NCI-H524 (cell line): ENCODE measurements around the gene NOL4L.

Experiments
- DNase-seq, 2 experiments: peaks; one replicate each; lab custom pipeline; 2025; lab: John Stamatoyannopoulos, UW

NOL4L gene

DNA sequence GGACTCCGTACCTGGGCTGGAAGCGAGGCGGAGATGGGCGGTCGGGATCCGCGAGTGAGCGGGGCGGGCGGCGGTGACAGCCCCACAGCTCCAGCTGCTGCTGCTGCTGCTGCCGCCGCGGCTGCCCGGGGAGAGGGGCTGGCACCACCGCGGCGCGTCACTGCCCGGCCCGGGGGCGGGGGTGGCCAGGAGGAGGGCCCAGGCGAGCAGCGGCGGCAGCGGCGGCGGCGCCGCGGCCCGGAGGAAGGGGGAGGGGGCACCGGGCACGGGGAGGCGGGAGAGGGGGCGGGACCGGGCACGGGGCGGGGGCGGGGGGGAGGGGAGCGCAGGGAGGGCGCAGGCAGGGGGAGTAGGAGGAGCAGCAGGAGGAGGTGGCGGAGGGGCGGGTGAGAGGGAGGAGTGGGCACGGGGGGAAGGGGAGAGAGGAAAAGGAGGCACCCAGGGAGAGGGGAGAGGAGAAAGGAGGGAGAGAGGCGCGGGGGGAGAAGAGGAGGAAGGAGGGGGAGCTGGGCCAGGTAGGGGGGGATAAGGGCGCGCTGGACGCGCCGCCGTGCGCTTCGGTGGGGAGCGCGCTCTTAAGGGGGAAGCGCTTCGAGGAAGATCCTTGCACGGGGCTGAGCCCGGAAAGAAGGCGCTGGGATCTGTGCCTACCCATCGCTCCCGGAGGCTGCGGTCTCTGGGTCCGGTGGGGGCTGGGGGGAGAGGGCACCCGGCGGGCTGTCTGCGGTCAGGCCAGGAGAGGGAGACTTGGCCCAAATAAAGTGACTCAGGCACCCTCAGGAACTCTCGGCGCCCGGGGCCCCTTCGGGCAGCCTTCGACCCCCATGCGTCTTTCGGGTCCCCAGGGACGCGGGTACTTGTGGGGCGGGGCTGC, 101.5 kb downstream of the NOL4L start:
- peak; percentile 74 to 76 for DNase-seq

DNA sequence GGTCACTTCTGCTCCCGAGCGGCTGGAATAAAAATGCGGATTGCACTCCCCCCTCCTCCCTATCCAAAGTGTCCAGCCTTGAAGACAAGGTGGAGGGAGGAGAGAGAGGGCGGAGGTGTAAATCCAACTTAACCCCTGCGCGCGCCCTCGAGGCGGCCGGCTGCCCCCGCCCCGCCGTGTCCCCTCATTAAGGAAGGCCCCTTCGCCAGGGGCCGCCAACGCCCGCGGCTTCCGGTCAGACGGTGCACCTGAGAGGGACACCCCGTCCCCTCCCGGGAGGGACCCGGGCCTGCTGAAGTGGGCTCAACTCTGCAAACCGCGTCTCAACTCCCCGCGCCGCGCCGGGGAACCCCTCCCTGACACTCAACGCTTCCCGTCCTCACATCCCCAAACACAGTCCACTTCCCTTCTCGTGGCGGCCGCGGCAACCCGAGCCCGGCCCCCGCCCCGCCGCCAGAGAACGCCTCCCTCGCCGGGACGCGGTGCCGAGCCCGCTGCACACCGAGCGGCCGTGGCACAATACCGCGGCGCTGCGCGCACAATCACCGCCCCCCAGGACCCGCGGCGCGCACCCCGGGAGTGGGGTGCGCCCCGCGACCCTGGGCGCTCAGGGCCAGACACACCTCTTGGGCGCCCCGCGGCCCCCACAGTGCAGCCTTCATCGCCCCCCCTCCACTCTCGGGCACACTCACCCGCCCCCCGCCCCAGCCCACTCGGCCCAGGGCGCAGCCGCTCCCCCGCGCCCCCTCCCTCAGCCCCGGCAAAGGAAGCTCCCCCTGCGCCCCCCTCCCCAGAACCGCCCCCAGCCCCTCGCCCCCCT, 102.5 kb downstream of the NOL4L start:
- DNase-seq = no peak

GRCh38 chr20:32482143-32482441, 103.0 kb downstream of the NOL4L start:
- no peak for DNase-seq

DNA sequence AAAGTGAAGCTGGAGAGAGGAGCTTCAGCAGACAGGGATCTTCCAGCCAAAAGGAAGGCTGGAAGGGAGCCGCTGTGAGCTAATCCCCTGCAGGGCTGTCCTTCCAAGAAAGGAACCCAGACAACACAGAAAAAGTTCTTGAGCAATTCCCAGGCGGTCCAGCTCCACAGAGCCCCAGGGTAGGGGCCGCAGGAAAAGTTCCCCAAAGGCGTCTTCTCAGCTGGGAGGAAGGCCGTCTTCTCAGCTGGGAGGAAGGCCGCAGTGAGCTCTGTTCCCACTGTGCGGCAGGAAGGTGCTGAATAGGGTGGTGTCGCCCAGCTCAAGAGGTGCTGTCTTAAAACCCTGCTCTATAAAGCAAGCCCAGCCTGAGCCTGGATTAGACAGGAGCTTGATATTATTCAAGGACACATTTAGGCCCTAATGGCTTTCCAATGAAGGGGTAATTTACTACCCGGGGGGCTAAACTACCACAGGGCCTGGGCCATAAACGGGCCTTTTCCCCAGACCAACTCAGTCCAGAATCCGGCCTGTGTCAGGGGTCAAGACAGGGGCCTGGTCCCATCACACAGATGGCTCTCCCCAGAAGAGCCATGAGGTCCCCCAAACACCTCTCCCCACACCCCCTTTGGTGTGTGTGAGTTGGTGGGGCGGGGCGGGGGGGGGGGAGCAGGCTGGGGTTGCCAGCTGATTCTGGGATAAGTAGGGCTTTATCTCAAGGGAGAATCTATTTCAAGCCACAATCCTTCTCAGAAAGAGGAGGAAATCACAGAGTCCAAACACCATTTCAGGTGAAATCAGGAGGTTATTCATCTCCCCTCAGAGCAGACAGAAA, 103.6 kb downstream of the NOL4L start:
- DNase-seq = no peak

DNA sequence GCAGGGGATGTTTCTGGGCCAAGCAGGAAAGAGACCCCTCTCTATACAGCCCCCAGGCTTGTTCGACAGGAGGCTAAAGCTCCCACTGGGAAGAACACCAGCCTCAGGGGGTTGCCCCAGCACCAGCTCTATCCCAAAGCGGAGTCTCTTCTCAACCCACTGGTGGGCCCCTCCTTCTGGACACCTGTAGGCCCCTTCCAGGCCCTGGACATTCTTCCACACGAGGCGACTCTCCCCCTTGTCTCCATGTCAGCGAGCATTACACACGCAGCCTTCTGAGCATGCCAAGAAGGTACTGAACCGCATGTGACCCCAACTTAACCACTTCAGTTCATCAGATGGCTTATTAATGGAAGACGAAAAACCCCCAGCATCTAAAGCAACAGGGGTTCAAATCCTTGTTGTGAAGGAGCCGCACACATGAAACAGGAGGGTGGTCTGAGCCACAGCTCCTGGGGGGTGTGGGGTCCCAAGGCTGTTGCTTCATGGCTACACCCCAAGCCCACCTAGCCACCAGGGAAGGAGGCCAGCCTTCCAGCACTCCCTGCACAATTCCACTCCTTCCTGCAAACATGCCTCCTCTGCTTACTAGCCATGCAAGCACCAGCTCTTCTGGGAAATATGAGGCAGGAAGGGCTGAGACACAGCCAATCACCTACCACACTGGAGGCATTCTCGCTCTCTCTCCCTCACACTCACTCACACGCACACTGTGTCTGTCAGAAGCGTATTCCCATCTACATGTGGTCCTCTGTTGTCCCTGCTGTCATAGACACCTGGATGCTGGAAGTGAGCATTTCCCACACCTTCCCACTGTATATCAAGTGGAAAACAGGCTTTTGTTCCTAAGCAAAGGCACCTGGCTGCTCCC, 104.5 kb downstream of the NOL4L start:
- DNase-seq = no peak

GRCh38 chr20:32479697-32480171, 105.4 kb downstream of the NOL4L start:
- no peak for DNase-seq

DNA sequence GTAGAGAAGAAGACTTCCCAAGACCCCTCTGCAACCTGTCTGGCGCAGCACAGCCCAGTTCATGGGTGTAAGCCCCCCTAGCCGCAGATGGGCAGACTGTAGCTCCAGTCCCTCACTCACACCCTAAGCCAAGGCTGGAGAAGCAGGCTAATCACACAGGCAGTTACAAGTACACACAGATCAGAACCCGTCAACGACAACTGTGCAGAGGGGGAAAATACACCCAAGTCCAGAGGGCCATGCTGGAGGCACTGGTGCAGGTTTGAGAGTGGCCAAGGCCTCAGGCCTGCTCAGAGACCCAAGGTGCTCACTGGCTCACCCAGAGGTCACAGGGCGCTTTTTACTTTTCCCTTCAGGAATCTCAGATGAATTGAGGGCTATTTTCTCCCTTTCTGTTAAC, 106.1 kb downstream of the NOL4L start:
- DNase-seq = no peak

GRCh38 chr20:32478576-32478975, 106.6 kb downstream of the NOL4L start:
- DNase-seq = no peak

- DNase-seq = no peak
Observed at GRCh38 chr20:32477594-32478512, 107.3 kb downstream of the NOL4L start.

DNA sequence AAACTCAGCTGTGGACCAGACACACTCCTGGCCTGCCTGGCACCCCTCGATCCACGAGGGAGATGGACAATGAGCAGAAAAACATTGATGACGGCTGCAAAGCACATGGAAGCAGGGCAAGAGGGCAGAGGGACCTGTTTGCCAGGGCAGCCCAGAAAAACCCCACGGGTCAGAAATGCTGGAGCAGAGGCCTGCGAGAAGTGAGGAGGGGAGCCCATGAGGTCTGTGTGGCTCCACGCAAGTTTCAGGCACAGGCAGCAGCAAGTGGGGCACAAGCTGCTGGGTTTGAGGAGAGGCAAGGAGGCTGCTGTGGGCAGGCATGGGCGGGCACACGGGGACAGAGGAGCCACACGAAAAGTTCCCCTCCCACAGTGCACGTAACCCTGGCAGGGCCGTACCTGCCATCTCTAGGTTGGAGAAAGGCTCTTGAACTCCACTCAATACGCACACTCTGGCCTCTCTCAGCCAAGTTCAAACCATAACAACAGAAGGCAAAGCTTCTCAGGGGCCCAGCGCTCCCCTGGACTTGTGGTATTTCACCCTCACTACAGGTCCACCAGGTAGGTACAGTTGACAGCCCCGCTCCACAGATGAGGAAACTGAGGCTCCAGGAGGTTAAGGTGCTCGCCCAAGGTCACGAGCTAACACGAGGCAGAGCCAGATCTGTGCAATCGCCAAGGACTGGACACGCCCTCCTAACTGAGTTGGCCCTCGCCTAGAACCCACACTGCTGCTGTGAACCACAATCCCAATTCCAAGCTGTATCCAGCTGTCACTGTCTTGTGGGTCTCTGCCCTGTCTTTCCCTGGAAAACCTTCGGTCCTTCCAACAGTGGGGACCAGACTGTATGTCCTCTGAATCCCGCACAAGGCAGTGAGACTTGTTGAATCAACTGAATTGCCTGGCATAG, 108.2 kb downstream of the NOL4L start:
- DNase-seq = no peak

DNA sequence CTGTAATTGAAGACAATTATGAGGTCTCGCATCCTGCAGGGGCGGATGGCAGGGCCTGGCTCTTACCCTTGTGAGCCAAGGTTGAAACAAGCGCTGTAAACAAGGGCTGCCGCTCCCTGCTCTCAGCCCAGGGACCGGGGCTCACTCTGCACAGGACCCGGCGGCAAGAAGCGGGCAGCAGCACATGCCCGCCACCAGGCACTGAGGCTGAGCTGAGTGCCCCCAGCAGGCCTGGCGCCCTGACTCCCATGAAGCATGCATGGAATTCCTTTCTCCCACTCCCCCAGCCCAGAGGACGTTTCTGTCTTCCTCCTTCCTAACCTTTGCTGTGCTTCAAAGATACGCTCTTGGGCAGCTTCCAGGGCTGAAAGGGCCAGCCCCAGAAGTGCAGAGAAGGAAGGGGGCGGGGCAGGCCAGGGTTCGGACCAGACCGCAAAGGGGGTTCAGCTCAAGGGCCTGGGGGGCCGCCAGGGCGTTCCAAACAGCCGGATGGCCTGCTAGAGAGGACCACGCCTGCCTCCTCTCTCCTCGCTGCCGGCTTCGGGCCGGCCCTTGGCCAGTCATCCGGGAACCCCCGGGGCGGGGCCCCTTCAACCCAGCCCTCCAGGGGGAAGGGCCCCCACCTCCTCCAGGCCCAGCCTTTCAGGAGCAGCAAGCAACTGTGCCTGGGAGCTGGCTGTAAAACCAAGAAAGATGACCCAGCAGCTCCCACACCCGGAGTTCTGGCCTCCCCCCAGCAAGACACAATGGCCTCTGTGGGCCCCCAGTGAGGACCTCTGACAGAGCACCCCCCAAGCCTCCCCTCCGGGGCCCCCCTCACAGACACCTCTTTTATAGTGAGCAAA, 109.9 kb downstream of the NOL4L start:
- DNase-seq = no peak

DNA sequence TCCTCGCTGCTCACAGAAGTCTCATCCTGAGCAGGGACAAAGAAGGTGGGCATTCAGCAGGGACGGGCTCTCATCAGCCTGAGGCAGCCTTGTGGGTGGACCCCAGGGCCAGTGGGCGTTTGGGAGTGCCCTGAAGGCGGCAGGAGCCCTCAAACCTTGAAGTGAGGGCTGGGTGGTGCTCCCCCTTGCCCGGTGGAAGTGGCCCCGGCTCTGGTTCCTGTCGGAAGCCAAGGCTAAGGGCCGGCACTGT, 110.5 kb downstream of the NOL4L start:
- no peak for DNase-seq

- DNase-seq = no peak
Observed at GRCh38 chr20:32474009-32474716, 111.0 kb downstream of the NOL4L start.

GRCh38 chr20:32473231-32474008, 111.7 kb downstream of the NOL4L start:
- DNase-seq = no peak

DNA sequence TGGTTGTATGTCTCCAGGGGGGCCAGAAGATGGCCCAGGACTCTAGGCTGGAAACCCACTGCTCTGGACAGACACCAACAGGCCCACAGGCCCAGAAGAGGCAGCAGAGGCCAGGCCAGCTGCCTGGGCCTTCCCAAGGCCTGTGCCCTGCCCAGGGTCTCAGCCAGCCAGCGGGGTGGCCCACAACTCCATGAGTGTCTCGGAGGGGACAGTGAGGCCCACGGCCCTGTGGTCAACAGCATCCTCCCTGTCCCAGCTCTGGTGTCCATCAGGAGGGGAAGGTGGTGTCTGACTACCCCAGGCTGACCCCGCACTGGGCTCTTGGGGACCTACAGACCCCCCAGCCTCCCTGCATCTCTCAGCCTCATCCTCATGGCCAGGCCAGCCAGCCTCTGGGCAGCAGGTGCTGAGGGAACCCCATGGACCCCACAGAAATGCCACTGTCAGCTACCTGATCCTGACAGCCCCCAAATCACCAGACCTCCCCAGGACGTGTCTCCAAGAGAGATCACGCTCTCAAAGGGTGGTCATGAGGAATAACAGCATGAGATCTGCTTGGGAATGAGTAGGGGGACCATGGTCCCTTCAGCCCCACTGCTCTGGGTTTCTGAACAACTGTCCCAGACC, 112.4 kb downstream of the NOL4L start:
- DNase-seq = no peak

DNA sequence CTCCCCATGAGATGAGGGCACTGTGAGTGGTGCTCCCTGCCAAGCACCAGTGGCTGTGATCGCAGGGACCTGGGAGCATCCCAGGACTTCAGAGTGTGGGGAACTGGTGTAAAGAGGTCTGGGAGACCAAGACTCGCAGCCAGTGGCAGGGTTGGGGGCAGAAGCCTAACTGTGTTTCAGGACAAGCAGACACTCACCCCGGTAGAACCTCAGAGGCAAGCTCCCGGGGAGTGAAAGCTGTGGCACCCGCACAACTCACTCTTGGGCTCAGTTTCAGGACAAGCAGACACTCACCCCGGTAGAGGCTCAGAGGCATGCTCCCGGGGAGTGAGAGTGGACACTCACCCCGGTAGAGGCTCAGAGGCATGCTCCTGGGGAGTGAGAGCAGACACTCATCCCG, 114.2 kb downstream of the NOL4L start:
- no peak for DNase-seq
